Stimulated activated CD4-positive, alpha-beta T cell treated with anti-CD3 and anti-CD28 coated beads, Interleukin-15, amount 100 ng/mL, for 48 hours (primary cell): ENCODE data around the gene UCN.
"Not testable (repeated sequence)": the region's sequence is repeated elsewhere in the genome, so short reads cannot be mapped to it uniquely, and the experiment has no call there.

Experiments
- DNase-seq, 2 donors: peaks; one replicate each; pipeline ENCODE4 v3.0.0-alpha.2; 2020; ENCODE audit warnings: low read depth in 2 of 2

UCN gene

DNA sequence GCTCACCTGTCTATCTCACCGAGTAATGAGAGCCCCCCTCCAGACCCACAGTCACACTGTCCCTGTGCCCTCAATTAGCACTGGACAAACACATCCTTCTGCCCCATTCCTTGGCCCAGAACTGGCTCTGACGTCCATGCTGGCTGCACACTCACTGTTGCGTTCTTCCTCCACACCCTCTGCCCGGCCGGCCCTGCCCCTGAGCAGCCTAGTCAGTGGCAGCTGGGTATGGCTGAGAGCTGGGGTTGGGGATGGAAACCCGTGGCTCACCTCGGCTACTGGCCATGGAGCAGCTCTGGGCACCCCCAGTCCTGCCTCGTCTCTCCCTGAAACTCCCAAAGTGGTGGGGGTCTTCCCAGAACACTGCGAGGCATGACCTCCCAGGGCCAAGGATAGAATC lies 6.5 kb upstream of the UCN start:
- DNase-seq = no peak

DNA sequence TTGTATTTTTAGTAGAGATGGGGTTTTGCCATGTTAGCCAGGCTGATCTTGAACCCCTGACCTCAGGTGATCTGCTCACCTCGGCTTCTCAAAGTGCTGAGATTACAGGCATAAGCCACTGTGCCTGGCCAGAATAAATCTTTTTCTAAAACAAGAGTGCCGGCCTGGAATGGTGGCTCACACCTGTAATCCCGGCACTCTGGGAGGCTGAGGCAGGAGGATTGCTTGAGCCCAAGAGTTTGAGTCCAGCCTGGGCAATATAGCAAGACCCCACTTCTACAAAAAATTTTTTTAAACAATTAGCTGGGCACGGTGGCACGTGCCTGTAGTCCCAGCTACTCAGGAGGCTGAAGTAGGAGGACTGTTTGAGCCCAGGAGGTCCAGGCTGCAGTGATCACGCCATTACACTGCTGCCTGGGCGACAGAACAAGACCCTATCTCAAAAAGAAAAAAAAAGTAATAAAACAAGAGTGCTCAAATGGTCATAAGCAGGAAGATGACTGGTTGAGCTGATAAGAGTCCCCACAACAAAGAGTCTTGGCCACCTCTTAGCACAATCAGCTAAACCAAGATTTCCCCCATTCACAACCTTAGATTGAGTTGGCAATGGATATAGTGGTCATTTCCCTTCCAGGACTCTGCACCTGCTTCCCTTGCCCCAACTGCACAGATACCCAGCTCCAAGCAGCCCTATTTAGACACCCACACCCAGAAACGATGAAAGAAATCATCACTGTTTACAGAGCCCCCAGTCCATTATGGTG lies 5.8 kb upstream of the UCN start:
- no peak for DNase-seq

GRCh38 chr2:27312152-27312551 lies 3.9 kb upstream of the UCN start:
- no peak for DNase-seq

- no peak for DNase-seq
These were observed 1.4 kb upstream of the UCN start for GRCh38 chr2:27309651-27310050.

GRCh38 chr2:27307545-27308358 lies 493 bp downstream of the UCN start:
- no peak for DNase-seq

GRCh38 chr2:27307287-27307544 lies 1.0 kb downstream of the UCN start:
- no peak for DNase-seq

GRCh38 chr2:27306573-27307286 lies 1.5 kb downstream of the UCN start:
- peak in 1 of 2 donors; percentile 29 for DNase-seq

GRCh38 chr2:27306136-27306535 lies 2.1 kb downstream of the UCN start:
- DNase-seq = no peak

GRCh38 chr2:27305516-27305915 lies 2.7 kb downstream of the UCN start:
- DNase-seq = no peak

GRCh38 chr2:27304488-27305240 lies 3.6 kb downstream of the UCN start:
- no peak for DNase-seq

- DNase-seq = peak in 1 of 2 donors; percentile 36
These were observed 4.9 kb downstream of the UCN start for GRCh38 chr2:27303093-27304025.

DNA sequence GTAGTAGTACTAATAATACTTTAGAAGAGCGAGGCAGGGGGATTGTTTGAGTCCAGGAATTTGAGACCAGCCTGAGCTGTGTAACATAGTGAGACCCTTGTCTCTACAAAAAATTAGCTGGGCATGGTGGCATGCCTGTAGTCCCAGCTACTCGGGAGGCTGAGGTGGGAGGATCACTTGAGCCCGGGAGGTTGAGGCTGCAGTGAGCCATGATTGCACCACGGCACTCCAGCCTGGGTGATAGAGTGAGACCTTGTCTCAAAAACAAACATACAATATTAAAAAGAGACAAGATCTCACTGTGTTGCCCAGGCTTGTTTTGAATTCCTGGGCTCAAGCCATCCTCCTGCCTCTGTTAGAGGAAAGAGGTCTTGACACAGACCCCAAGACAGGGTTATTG lies 7.6 kb downstream of the UCN start:
- DNase-seq = not testable (repeated sequence)

DNA sequence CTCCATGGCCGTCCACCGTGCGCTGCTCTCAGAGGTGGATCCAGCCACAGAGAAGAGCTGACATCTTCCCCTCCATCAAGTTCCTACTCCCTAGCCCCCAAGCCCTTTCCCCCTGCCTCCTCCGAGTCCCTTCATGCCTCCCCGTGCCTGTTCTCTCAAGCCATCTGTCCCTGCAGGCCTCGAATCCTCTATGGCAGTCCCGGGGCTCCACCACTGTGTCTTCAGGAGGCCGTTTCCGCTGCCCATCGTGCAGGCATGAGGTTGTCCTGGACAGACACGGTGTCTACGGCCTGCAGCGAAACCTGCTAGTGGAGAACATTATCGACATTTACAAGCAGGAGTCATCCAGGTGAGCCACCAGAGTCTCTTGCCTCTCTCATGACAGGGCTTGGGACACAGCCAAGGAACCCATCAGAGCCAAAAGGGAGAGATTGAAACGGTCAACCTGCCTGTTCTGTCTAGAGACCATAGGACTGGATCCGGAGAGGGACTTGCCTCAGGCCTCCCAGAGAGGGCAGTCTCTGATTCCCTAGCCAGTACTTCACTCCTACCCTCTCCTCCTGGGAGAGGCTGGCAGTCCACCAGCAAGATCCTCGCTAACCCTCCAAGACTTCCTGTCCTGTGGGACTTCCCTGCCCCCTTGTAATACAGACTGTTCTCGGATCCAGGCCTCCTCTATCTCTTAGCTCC lies 9.7 kb downstream of the UCN start:
- DNase-seq = no peak

DNA sequence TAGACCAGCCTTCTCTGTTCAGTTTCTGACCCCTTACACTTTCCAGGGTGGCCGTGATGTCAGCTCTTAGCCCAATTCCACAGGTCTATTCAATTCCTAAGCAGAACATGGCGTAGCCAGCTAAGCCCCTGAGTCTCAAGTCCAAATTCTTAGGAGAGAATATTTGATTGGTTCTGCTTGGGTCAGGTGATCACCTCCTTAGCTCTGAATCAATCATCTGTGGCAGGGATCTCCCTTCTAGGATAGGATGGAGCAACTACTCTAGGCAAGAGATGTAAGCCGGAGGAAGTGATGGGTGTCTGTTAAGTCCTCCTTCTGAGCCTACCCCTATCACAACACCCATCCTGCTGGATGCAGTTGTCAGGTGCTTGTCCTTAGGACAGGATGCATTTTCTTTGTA lies 11.1 kb downstream of the UCN start:
- no peak for DNase-seq

- DNase-seq = no peak
These were observed 11.8 kb downstream of the UCN start for GRCh38 chr2:27296481-27296880.

- no peak for DNase-seq
These were observed 13.3 kb downstream of the UCN start for GRCh38 chr2:27294928-27295327.

DNA sequence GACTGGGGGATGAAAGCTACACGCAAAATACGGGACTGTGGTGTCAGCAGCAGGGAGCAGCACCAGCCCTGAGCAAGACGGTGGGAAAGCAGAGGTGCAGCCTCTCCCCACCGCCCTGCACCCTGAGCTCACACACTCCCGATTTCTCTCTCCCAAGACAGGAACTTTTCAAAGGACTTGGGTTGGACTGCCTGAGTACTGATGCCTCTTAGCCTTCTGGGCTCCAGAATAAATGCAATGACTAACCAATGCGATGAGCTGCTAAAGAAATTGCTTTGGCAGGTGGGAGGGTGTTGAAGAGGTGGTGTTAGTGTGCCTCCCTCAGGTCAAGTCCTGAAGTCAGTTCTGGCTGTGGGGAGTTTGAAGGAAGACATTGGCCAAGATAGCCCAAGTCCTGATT lies 16.4 kb downstream of the UCN start:
- no peak for DNase-seq

DNA sequence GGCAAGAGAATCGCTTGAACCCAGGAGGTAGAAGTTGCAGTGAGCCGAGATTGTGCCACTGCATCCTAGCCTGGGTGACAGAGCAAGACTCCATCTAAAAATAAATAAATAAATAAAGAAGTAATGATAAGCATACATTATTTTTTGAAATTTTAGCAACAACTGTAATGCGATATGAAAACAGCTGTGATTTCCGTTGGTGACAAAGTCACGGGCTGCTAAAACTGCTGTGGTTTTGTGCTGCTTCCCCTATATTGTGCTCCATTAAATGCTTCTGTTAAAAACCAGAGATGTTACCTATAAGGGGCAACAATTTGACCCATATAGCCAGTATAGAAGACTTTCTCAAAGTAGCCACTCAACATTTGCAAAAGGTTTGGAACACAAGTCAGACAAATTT lies 17.7 kb downstream of the UCN start:
- DNase-seq = no peak

DNA sequence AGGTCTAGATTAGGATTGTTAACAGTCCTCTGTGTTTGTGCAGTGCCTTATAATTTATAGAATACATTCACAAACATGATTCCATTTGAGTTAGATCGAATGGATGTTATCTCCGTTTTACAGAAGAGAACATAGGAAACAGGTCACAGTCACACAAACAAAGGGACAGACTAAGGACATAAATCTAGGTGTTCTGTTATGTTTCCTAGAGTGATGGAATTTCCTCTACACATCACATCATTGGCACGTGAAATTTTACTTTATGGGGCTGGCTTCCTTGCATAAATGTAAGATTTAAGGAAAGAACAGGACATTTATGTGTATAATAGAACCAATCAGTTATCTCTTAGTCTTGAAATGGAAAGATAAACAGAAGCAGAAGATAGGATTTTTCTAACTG lies 19.6 kb downstream of the UCN start:
- no peak for DNase-seq

- no peak for DNase-seq
These were observed 22.8 kb downstream of the UCN start for GRCh38 chr2:27285481-27285880.
